ENCODE measurements around the gene PTGDR.

PTGDR gene

DNA sequence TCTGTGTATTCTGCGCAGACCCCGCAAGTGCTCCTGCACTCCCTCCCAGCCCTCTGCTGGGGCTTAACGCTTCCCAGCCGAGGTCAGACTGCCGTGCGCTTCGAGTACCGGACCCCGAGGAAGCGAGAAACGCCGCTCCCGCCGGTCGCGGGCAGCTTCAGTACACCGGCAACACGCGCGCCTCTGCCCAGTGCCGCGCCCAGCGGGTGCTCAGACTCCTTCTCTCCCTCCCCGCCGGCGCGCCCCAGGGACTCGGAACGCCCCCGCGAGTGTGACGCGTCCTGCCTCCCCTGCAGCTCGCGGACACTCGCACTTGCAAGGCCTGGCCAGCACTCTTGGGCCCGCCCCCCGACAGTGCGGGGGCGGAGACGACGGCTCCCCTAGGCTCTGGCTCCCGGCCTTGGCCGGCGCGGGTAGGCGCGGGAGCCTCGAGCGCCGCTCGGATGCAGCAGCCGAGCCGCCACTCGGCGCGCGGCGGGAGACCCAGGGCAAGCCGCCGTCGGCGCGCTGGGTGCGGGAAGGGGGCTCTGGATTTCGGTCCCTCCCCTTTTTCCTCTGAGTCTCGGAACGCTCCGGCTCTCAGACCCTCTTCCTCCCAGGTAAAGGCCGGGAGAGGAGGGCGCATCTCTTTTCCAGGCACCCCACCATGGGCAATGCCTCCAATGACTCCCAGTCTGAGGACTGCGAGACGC, 46.6 kb downstream of the PTGDR start, which contains the start of gene PTGER2:
PTGER2 (plus strand) TSS at position 410 of the 692 bp plus-strand sequence; CDS start at position 647, 237 bp downstream.
- DNase-seq = peak; percentile 79

- DNase-seq = peak; percentile 40
These were observed 47.3 kb downstream of the PTGDR start for GRCh38 chr14:52314595-52315354.

GRCh38 chr14:52315355-52315718, 47.8 kb downstream of the PTGDR start:
- DNase-seq = peak; percentile 23

GRCh38 chr14:52318062-52318461, 50.6 kb downstream of the PTGDR start:
- DNase-seq = no peak

DNA sequence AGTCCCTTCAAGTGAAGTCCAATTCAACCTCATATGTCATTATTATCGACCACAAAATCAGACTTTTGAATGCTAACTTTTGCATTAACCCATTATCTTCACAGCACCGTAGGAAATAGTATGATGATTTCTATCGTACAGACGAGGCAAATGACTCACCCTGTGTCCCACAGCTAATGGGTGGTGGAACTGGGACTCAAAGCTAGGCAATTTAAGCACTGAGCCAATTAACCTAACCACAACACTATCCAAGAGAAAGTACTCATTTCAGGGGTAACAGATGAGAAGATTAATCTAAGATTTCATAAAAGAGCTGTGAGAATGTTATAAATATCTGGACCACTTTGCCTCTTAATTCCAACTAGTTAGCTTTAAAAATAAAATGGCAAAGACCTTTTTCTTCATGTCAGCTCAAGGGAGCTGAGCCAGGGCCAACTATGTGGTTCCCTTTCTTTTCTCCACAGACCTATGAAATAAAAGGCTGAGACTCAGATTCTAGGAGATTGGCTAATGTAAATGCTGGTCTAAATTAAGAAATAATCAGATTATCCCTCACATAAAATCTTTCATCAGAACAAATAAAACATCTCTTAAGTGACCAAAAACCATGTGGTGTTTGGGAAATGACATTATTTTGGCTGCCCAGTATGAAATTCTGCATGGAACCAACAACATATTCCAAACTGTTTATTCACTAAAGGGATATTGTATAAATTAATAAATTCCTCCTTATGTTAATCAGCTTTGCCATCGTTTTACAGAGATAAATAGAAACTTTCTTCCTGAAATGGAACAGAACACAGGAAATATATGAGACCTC, 51.5 kb downstream of the PTGDR start:
- DNase-seq = no peak

DNA sequence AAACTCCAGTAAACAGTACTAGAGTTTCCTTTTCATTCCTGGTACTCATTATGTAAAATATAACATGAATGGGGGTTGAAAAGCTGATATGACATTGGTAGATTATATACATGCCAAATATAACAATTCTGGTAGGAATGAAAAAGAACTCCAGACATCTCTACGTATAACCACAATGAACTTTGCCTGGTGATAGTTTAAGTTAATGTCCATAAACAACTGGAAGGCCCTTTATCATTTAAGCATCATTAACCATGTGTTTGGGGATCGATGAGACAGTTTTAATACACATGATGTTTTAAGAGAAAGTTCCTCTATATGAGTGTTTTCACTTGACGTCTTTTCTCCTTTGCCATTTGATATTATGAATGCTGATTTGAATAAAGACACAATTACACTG, 52.4 kb downstream of the PTGDR start:
- DNase-seq = no peak

DNA sequence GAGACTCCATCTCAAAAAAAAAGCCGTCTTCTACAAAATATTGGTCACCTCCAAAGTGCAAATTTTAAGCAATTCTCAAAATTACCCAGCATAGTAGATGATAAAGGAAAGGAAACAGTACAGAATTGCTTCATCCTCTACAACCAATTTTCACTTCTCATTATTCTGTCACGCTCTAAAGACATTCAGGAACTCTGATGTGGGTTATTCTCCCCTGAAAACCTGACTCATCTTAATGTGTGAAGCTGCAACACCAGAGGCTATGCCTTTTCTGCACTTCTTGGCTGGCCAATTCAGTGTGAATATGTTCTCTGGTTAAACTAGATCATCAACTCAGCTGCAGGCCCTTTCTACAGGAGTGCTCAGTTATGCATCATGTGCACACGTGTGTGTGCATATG, 57.6 kb downstream of the PTGDR start:
- DNase-seq = peak; percentile 56

DNA sequence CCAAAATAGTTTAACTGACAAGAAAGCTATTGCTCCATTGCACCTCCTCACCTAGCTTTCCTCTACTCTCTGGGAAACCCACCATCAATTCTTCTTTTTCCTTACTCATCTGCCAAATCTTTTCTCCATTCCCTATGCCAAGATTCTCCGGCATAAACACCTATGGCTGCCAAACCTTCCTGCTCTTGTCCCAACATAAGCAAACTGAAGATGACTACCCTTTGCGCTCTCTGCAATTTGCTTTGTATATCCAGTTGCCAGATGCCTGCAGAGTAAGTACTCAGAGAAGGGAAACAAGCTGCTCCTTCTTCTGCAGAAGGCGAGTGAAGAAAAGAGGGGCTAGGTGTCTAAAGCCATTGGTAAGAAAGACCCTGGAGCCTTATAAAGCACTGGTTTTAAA, 58.1 kb downstream of the PTGDR start:
- no peak for DNase-seq

Measured in stimulated activated CD4-positive, alpha-beta T cell treated with anti-CD3 and anti-CD28 coated beads, Interleukin-4, amount 100 ng/mL, for 24 hours (primary cell).